NCI-H2107 (cell line): ENCODE data around the gene PTPRN2.
"Not testable (repeated sequence)": the region's sequence is repeated elsewhere in the genome, so short reads cannot be mapped to it uniquely, and the experiment has no call there.

Source experiments
- DNase-seq: peaks from one replicate; lab custom pipeline; 2025; lab: John Stamatoyannopoulos, UW

PTPRN2 gene

DNA sequence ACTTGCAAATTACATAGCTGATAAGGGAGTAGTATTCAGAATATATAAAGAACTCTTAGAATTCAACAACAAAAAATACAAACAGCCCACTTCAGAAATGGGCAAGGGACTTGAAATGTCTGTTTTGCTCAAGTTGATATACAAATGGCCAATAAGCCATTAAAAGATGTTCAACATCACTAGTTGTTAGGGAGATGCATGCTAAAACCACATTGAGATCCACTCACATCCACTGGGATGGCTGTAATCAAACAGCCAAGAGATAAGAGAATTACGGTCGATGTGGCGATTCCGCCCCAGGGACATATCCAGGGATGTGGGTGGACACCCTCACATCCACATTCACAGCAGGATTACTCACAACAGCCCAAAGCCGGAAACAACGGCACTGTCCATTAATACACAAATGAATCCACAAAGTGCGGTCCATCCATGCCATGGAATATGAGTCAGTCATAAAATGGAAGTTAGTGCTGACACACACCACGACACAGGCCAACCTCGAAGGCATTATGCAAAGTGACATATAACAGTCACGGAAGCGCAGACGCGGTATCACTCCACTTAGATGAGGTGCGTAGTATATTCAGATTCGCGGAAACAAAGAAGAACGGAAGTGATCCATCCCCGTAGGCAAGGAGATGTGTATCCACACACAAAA, 1023.0 kb downstream of the PTPRN2 start:
- no peak for DNase-seq

DNA sequence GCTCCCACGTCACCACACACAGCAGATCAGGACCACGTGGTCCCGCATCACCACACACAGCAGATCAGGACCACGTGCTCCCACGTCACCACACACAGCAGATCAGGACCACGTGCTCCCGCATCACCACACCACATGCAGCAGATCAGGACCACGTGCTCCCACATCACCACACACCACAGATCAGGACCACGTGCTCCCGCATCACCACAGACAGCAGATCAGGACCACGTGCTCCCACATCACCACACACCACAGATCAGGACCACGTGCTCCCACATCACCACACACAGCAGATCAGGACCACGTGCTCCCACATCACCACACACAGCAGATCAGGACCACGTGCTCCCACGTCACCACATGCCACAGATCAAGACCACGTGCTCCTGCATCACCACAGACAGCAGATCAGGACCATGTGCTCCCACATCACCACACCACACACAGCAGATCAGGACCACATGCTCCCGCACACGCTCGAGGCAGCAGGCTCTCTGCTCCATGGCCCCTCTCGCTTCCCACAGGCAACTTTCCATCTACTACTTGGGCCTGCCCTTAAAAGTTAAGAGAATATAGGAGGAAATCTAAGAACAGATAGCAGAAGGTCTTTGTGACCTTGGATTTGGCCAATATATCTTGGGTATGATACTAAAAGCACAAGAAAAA, 1024.0 kb downstream of the PTPRN2 start:
- not testable (repeated sequence) for DNase-seq

DNA sequence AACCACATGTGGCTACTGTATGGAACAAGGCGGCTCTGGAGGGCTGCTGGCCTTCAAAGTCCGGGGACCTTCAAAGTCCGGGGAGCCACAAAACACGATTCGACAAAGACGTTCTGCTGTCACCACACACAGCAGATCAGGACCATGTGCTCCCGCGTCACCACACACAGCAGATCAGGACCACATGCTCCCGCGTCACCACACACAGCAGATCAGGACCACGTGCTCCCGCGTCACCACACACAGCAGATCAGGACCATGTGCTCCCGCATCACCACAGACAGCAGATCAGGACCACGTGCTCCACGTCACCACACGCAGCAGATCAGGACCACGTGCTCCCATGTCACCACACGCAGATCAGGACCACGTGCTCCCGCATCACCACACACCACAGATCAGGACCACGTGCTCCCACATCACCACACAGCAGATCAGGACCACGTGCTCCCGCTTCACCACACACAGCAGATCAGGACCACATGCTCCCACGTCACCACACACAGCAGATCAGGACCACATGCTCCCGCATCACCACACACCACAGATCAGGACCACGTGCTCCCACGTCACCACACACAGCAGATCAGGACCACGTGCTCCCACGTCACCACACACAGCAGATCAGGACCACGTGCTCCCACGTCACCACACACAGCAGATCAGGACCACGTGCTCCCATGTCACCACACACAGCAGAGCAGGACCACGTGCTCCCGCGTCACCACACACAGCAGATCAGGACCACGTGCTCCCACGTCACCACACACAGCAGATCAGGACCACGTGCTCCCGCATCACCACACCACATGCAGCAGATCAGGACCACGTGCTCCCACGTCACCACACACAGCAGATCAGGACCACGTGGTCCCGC, 1024.9 kb downstream of the PTPRN2 start:
- not testable (repeated sequence) for DNase-seq

DNA sequence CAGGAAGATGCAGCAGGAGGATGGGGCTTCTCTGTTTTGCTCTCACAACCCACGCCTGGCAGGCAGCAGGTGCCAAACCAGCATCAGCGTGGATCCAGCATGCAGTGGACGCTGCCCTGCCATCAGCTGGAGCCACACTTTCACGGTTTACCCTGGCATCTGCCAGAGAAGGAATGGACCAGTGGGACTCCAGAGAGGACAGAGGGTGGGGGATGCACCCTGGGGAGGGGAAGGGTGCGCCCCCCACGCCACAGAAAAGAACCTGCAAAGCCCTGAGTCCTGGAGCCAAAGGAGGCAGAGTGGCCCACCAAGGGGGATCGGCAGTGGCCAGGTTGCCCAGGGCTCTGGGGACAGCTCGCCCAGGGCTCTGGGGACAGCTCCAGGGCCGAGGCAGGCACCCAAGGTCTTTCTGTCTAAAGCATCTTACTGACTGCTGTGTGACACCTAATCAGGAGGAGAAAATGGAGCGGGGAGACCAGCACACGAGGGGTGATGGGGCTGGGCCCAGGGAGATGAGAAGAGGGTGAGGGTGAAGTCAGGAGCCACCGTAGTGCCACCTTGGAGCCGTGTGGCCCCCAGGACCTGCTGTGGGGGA, 1025.7 kb downstream of the PTPRN2 start:
- no peak for DNase-seq

DNA sequence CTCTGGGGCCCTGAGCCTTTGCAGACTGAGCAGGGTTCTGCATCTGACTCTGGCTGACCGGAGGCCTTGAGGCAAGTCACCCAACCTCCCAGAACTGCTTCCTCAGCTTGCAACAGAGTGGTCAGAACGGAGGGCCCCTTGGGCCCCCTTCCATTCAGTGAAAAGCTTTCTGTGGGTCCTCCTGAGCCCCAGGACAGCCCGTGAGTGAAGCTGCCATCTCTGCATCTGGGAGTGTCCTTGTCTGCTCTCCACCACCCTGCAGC, 1026.2 kb downstream of the PTPRN2 start:
- no peak for DNase-seq

DNA sequence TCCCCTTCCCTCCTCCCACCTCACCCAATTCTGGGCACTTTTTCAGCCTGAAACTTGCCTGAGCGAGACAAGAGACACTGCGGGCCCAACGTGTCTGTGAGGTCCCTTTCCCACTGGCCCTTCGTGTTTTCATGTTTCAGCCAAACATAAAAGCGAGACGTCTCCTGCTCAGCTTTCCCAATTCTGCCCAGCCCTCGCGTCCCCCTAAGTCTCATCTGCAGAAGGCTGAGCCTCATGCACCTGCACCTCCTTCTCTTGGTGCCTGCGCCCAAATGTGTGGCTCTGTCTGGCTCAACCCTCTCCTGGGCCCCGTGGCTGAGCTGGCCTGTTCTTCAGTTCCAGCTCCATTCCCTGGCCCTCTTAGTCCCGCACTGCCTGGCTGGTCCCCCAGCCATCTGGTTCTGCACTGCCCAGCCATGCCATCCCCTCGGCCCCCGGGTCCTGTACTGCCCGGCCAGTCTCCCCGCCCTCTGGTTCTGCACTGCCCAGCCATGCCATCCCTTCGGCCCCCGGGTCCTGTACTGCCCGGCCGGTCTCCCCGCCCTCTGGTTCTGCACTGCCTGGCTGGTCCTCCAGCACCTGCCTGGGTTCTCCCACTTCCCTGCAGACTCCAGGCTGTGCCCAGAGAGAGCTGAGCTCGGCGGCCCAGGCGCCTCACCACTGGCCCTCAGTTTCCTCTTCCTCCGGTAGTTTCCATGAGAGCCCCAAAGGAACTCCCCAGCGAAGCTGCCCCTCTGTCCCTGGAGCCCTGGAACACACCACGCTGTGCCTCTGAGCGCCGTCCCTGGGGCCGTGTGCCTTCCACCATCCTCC, 1026.7 kb downstream of the PTPRN2 start:
- DNase-seq: no peak

DNA sequence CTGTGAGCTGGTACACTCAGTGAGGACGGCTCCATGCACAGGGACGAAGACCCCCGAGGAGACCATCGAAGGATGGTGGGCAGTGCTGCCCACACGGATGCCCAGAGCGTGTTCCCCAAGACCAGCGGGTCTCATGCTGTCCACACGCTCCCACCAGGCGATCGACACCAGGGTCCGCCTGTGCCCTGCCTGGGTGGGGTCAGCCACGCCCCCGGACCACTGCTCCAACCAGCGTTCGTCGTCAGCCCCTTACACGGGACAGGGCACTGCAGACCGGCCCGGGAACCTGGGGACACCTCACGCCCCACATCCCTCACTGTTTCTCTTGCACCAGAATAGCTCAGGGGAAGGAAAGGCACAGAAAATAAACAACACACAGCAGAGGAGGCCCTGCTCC, 1027.4 kb downstream of the PTPRN2 start:
- DNase-seq: no peak

GRCh38 chr7:157559596-157560257, 1027.9 kb downstream of the PTPRN2 start:
- no peak for DNase-seq

DNA sequence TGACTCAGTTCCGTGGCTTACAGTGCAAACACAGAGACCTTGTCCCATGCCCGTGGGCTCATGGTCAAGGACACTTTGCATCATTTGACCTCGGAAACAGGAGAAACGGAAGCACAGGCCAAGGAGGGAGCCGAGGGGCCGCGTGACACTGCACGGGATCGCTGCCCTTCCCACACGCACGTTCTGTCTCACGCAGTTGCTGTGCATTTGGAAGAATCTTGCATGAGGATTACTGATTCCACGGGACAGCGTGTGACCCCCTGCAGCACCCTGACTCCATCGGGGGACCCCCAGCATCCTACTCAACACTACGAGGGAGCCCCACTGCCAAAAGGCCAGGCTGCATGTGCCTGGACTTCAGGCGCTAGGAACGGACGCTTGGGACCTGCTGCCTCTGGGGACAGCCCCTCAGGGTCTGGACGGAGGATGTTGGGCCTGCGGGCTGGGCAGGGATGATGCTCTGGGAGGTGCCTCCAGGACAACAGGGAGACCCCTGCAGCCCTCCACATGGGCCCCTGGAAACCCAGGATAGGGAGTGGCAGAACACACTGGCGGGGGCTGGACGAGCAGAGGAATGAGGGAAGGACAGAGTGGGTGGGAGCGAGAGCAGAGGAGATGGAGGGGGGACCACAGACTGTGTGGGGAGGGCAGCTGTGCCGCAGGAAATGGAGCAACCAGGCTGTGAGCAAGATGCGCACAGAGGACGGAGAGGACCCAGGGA, 1028.6 kb downstream of the PTPRN2 start:
- no peak for DNase-seq

GRCh38 chr7:157558516-157558874, 1029.1 kb downstream of the PTPRN2 start:
- DNase-seq: no peak

DNA sequence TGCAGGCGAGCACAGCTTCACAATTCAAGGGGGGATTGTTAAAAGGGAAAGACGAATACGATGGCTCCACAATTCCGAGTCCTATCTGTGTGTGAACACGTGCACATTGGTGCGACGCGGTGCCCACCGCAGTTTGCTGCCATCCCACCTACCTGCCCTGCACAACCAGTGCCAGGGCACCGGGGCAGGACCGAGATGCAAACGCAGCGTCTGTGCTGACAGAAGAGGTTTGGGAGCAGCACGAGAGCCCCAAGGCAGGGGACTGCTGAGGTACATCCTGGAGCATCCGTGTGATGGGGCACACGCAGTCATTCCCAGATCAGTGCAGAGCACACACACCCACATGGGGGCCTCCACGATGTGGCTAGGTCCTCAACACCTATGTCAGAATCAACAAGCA, 1029.6 kb downstream of the PTPRN2 start:
- DNase-seq: no peak

- no peak for DNase-seq
Observed at GRCh38 chr7:157557263-157557662, 1030.4 kb downstream of the PTPRN2 start.

DNA sequence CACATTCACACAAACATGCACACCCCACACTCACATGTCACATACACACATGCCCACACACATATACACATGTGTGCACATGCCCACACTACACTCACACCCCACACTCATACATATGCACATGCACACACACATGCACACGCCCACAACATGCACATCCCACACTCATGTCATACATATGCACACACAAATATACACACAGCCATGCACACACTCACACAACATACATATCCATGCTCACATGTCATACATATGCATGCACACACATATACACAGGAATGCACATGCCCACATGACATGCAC, 1031.0 kb downstream of the PTPRN2 start:
- DNase-seq: no peak

DNA sequence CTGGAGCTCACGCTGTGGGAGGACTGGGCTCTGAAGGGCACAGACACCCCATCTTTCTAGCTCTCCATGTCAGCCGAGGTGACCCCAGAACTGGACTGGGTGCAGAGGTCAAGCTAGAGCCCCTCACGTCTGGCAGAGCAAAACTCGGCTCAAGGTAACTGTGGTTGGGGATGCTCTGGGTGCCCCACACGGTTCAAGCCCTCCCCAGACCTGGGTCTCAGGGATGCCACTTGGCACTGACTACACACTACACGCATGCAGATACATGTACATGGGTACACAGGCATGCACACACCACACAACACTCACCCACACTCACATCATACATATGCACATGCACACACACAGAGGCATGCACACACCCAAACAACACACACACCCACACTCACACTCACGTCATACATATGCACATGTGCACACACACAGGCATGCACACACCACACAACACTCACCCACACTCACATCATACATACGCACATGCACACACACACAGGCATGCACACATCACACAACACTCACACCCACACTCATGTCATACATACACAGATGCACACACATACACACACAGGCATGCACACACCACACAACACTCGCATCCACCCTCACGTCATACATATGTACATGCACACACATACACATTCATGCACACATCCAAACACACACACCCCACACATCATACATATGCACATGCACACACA, 1031.5 kb downstream of the PTPRN2 start:
- no peak for DNase-seq

DNA sequence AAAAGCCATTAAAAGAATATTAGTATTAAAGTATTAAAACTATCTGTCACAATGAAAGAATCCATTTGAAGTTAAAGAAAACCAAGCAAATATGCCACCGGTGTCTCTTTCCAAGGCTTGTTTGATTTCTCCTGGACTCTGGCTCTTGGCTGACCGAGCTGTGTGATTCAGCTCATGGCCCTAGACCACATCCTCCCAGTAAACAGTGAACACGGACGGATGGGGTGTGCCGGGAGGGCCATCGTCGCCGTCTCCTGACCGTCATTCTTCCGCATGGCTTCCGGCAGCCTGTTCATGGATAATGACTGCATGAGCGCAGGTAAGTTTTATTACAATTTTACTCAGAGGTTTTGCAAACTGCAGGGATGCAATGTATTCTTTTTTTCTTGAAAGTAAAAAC, 1032.3 kb downstream of the PTPRN2 start:
- no peak for DNase-seq

DNA sequence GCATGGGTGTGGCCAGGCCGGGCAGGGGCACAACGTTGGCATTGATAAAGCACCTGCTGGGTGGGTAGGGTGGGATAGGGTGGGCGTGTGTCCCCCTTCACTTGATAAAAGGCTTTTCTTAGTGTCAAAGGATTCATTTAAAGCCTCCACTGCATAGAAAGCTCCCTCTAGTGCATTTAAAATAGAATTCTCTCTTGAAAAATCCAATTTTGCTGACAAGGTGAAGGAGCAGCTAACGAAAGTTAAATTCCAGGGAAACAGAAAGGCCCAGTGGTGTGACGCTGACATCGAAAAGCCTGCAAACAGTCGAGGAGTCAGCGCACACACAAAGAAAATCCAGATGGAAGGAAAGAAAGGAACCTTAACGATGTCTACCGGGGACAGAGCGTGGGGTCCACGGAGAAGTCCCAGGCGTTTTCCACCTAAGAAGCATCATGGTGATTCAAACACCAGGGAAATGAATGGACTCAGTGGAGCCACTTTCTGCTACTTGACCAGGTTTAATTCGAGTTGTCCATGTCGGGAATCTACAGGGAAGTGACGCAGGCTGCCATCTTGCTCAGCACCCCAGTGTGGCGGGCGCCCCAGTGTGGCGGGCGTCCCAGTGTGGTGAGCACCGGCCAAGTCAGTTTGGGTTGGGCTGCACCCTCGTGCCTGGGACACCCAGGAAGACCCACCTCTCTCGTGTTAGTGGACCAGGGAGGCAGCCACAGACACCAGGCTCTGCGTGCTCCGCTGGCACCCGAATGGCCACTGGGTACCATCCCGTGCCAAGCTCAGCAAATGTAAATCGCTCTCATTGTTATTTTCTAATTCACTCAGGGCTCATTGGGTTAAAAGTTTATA, 1033.0 kb downstream of the PTPRN2 start:
- DNase-seq: no peak

- DNase-seq: no peak
Observed at GRCh38 chr7:157553256-157553655, 1034.4 kb downstream of the PTPRN2 start.

GRCh38 chr7:157552295-157552993, 1035.2 kb downstream of the PTPRN2 start:
- DNase-seq: no peak
